Measurements from ENCODE around the gene DHRS12. TPM values are rescaled to one million over a fixed set of nuclear protein-coding genes. Genes with fewer than 3 reads are reported as not detected.

DHRS12 gene, protein sequence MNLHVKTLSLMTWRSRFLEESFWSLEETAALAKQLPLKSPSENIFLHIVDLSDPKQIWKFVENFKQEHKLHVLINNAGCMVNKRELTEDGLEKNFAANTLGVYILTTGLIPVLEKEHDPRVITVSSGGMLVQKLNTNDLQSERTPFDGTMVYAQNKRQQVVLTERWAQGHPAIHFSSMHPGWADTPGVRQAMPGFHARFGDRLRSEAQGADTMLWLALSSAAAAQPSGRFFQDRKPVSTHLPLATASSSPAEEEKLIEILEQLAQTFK
- total RNA-seq = 2.7 and 6.0 TPM in 2 replicates

GRCh38 chr13:51803422-51804294 is at the start of gene DHRS12:
DHRS12 (minus strand) TSS chr13:51804163; CDS start chr13:51799659, 4,504 bp downstream.

DNA sequence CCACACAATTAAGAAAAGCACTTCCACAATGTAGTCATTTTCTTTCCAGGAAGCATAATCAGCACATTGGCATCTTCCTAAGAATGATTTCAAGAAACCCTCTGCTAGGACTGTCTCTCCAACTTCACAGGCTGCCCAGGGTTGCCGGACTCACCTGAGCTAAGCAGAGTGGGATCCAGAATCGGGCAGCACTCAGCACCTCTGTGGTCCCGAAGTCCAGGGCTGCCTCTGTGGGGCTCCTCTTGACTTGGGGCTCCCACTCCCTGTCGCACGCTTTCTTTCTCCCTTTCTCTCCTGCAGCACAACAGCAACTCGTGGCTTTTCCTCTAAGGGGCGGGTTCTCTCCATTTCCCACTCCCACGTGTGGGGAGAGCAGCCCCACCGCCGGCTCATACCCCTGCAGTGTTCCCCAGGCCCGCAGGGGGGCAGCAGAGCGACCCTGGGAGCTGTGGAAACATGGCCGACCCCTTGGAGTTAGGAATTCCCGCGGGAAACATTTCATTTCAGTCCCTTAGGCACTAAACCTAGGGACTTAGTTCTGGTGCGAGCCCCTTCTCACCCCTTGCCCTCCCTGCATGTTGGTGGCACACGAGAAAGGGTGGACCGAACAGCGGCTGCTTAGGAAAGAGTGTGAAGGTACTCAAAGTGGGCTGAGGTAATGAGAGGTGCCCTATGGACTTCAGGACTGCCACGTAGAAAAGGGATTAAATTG is 41.1 kb upstream of the DHRS12 start, which contains the start of gene TMEM272:
Gene TMEM272 (minus strand): TSS at position 316 of the 712 bp plus-strand sequence. CDS start 6,647 bp downstream, outside the sequence.

Other genes with a start within 250 kb of the DHRS12 start
- 3.3 and 4.9 TPM in 2 replicates for gene WDFY2, start 219.7 kb downstream of the DHRS12 start, total RNA-seq
- gene TMEM272, start 41.0 kb upstream of the DHRS12 start, total RNA-seq = not detected in 2 replicates
- gene CCDC70, start 57.8 kb upstream of the DHRS12 start, total RNA-seq = not detected in 2 replicates
- gene ATP7B, start 207.3 kb upstream of the DHRS12 start, total RNA-seq = 0.79 and 1.5 TPM in 2 replicates
- gene ALG11, start 208.2 kb upstream of the DHRS12 start, total RNA-seq = 13.4 and 15.8 TPM in 2 replicates
- 8.2 and 10.2 TPM in 2 replicates for gene UTP14C, start 220.5 kb upstream of the DHRS12 start, total RNA-seq